IPS-NIHi7 (cell line): ENCODE measurements around the gene LRP4.
"Not testable (repeated sequence)": the region's sequence is repeated elsewhere in the genome, so short reads cannot be mapped to it uniquely, and the experiment has no call there.

ENCODE experiments used
- DNase-seq: peaks from one replicate; pipeline ENCODE4 v3.0.0; 2012; ENCODE audit warnings: mixed read lengths; ENCODE audit errors: extremely low spot score

LRP4 gene, protein sequence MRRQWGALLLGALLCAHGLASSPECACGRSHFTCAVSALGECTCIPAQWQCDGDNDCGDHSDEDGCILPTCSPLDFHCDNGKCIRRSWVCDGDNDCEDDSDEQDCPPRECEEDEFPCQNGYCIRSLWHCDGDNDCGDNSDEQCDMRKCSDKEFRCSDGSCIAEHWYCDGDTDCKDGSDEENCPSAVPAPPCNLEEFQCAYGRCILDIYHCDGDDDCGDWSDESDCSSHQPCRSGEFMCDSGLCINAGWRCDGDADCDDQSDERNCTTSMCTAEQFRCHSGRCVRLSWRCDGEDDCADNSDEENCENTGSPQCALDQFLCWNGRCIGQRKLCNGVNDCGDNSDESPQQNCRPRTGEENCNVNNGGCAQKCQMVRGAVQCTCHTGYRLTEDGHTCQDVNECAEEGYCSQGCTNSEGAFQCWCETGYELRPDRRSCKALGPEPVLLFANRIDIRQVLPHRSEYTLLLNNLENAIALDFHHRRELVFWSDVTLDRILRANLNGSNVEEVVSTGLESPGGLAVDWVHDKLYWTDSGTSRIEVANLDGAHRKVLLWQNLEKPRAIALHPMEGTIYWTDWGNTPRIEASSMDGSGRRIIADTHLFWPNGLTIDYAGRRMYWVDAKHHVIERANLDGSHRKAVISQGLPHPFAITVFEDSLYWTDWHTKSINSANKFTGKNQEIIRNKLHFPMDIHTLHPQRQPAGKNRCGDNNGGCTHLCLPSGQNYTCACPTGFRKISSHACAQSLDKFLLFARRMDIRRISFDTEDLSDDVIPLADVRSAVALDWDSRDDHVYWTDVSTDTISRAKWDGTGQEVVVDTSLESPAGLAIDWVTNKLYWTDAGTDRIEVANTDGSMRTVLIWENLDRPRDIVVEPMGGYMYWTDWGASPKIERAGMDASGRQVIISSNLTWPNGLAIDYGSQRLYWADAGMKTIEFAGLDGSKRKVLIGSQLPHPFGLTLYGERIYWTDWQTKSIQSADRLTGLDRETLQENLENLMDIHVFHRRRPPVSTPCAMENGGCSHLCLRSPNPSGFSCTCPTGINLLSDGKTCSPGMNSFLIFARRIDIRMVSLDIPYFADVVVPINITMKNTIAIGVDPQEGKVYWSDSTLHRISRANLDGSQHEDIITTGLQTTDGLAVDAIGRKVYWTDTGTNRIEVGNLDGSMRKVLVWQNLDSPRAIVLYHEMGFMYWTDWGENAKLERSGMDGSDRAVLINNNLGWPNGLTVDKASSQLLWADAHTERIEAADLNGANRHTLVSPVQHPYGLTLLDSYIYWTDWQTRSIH (N-terminal part only)

GRCh38 chr11:46918083-46918787, at the start of gene LRP4:
Gene LRP4, minus strand, starts transcription at chr11:46918550. Its CDS starts 171 bp downstream, at chr11:46918379.
- peak; percentile 86 for DNase-seq

- DNase-seq, result no peak
Measured at GRCh38 chr11:46967962-46968361, 49.6 kb upstream of the LRP4 start.

DNA sequence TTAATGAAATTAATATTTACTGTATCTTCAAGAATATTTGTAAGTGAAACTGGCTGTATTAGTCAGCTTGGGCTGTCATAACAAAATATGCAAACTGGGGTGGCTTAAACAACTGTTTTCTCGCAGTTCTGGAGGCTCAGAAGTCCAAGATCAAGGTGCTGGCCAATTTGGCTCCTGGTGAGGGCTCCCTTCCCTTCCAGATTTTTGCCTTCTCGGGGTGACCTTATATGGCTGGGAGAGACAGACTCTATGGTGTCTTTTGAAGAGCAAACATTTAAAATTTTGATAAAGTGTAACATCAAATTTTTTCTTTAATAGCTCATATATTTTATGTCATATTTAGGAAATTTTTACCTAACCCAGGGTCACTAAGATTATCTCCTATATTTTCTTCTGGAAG, 48.4 kb upstream of the LRP4 start:
- no peak for DNase-seq

DNA sequence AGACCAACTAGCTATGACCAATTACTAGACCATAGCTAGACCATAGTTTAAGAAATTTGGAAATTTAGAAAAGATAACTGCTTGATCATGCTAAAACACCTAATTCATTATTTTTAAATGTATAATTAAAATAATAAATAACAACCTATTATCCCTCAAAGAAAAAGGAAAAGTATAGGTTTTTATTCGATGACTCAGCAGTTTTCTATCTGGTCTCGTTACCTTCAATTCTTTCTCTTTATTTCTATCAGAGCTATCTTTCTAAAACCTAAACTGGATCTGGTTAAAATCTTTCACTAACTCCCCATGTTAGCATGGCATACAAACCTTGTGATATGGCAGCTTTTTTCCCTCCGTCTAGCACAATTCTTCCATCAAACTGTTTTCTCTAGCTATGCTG, 45.5 kb upstream of the LRP4 start:
- no peak for DNase-seq

GRCh38 chr11:46961886-46962285, 43.5 kb upstream of the LRP4 start:
- not testable (repeated sequence) for DNase-seq

GRCh38 chr11:46961041-46961440, 42.7 kb upstream of the LRP4 start:
- DNase-seq, result no peak

GRCh38 chr11:46958777-46959176, 40.4 kb upstream of the LRP4 start:
- DNase-seq, result no peak

DNA sequence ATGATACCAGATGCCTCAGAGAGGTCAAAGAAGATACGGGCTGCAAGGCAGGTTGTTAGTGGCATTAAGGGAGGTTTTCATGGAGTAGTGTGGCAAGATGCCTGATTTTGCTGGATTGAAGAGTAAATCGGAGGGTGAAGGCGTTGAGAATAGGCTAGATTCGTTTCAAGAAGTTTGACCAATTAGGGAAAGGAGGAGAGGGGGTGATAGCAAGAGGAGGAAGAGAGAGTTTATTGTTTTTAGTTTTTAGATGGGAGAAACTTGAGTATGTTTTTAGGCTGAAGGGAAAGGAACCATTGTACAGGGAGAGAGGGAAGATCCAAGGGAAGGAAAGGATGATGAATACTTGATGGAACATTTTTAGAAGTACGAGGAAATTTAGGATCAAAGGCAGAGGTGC, 34.7 kb upstream of the LRP4 start:
- DNase-seq, result no peak

DNA sequence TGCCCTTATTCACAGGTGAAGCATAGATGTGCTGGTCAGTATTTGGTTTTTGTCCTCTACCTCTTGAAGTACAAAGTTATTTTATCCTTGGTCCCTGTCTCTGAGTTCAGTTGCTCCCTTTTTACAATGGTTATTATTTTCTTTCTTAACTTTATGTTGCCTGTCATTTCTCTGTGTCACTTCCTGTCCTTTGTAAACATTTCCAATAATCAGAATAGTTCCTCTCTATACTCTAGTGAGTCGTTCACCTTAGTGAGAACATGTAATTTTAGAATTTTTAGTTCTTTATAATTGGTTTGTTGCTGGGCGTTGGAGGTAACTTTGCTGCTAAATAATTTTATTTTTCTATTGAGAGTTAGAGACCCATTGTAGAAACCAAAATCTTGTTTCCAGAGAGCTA, 34.2 kb upstream of the LRP4 start:
- no peak for DNase-seq

DNA sequence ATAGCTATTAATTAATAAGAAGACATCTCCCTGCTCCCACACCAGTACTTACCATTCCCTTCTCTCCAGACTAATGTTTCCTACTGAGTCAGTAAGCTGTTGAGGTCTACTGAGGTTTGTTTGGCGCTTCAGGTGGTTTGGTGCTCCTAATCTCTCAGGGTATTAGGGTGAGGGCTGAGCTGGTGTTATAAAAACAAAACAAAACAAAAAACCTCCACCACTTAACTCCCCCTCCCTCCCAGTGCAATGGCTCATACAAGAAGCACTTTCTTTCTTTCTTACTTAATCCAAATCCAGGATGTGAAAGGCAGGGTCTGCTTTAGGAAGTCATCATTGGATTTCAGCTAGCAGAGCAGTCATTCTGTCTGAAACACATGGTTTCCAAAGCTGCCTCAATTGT, 33.5 kb upstream of the LRP4 start:
- DNase-seq, result no peak

GRCh38 chr11:46949297-46949696, 30.9 kb upstream of the LRP4 start:
- no peak for DNase-seq

DNA sequence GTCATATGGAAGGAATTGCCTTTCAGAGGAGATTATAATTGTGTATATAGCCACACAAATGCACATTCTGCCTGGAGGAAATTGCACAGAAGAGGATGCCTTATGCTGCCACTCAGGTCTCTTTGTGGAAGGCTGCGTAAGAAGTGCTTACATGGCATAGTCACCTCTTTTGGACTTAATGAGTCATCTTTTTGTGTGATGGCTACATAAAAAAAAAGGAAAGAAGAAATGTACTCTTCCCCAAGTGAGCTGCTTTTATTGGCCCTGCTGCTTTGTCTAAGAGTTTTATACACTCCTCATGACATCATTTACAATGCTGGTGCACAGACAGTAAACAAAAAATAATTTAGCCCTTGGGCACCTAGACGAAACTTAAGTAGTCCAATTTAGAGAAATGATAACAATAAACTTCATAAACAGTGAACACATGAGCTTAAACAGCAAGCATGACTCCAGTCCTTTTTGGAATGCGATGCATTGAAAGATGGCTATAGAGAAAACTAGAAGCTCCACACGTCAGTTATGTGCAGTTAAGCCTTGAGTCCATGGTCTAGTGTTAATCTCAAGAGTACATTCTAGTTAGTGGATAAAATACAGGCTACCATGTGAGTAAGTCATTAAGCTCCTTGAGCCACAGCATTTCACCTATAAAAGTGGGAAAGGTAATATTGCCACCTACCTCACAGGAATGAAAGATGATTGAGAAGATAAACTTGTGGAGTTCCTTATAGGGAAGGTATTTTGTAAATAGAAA, 30.2 kb upstream of the LRP4 start:
- no peak for DNase-seq

- no peak for DNase-seq
Measured at GRCh38 chr11:46947399-46948077, 29.2 kb upstream of the LRP4 start.

- no peak for DNase-seq
Measured at GRCh38 chr11:46944356-46945075, 26.2 kb upstream of the LRP4 start.

DNA sequence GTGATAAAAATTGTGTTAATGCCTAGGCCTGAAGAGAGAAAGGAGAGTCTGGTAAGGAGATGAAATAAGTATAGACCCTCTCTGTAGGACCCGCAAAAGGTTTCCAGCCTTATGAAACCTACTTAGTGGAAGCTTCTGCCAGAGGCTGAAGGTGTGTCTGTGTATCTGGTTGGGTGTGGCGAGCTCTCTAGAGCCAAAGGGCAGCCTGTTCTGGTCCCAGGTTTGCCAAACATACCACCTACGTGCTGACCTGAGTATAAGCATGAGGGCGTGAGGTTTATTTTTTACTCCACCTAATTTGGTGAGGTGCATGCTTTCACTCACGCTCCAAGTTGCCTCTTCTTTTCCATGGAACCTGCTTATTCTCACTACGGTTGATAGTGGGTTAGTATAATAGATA, 23.8 kb upstream of the LRP4 start:
- DNase-seq, result no peak

- DNase-seq, result peak; percentile 99
Measured at GRCh38 chr11:46936138-46937110, 18.1 kb upstream of the LRP4 start, which contains the start of gene CSTPP1. Gene CSTPP1, plus strand, starts transcription at chr11:46936761. Its CDS starts 45 bp downstream, at chr11:46936806.

DNA sequence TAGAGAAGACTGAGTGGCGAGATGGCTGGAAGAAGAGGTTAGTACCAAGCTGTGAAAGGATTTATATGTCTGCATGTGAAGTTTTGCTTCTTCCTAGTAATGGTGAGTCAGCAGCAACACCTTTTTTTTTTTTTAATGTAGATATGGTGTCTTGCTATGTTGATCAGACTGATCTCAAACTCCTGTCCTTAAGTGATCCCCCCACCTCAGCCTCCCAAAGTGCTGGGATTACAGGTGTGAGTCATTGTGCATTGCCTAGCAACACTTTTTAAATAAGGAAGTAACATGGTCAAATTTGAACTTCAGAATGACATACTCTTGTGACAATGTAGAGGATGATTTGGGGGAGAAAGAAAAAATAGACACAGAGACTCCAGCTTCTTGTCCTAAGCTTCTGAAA, 11.7 kb upstream of the LRP4 start:
- no peak for DNase-seq

DNA sequence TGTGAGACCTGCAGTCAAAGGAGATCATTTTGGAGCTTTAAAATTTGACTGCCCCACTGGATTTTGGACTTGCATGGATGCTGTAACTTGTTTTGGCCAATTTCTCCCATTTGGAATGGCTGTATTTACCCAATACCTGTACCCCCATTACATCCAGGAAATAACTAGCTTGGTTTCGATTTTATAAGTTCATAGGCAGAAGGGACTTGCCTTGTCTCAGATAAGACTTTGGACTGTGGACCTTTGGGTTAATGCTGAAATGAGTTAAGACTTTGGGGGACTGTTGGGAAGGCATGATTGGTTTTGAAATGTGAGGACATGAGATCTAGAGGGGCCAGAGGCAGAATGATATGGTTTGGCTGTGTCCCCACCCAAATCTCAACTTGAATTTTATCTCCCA, 10.4 kb upstream of the LRP4 start:
- DNase-seq, result not testable (repeated sequence)
